HepG2 (cell line): ENCODE results near the gene ITGA2. TPM values are rescaled to one million over a fixed set of nuclear protein-coding genes. Genes with fewer than 3 reads are reported as not detected.

Experiments used
- ARID2 ChIP-seq: sonication (generic); formaldehyde crosslinking; IDR thresholded peaks from 2 replicates; pipeline ENCODE4 v1.8.1; 2022; ENCODE audit warnings: mild to moderate bottlenecking, missing genetic modification reagents, borderline replicate concordance
- ATF1 ChIP-seq: IDR thresholded peaks from 2 replicates; pipeline ENCODE4 v1.6.1; 2016; ENCODE audit warnings: mild to moderate bottlenecking, control low read depth
- ETV5 ChIP-seq: IDR thresholded peaks from 2 replicates; pipeline ENCODE4 v1.6.1; 2018; ENCODE audit warnings: missing biosample characterization, missing genetic modification reagents, inconsistent platforms, borderline replicate concordance
- FOXM1 ChIP-seq: sonication (generic); formaldehyde crosslinking; IDR thresholded peaks from 2 replicates; pipeline ENCODE4 v1.5.0; 2020; ENCODE audit warnings: missing genetic modification reagents
- GATAD2A ChIP-seq: IDR thresholded peaks from 2 replicates; pipeline ENCODE4 v1.6.1; 2016
- HNF4A ChIP-seq: sonication (generic); formaldehyde crosslinking; IDR thresholded peaks from 2 replicates; pipeline ENCODE4 v1.4.0; 2020; ENCODE audit warnings: missing genetic modification reagents
- IKZF1 ChIP-seq: fragments of 450-650 bp; IDR thresholded peaks from 2 replicates; pipeline ENCODE4 v1.7.1; 2016
- MIXL1 ChIP-seq: IDR thresholded peaks from 2 replicates; pipeline ENCODE4 v1.6.1; 2016
- SOX13 ChIP-seq, 3 experiments: fragments of 450-650 bp in 1 of 3; sonication (generic) in 1 of 3; formaldehyde crosslinking in 1 of 3; IDR thresholded peaks in 2 of 3; conservative IDR thresholded peaks in 1 of 3; 2 replicates each; pipeline versions ENCODE4 v1.5.0 to v1.6.1; 2016 to 2020; ENCODE audit warnings: antibody characterized with exemption in 1 of 3, mild to moderate bottlenecking in 1 of 3, missing compliant biosample characterization in 1 of 3, missing genetic modification reagents in 1 of 3, moderate library complexity in 1 of 3
- ZFAT ChIP-seq: sonication (generic); formaldehyde crosslinking; conservative IDR thresholded peaks from 2 replicates; pipeline ENCODE4 v1.8.1; 2023; ENCODE audit warnings: missing genetic modification reagents, inconsistent platforms
- polyA plus RNA-seq, 8 experiments: library from polyadenylated mRNA; depleted of rRNA in 3 of 8; stranded (reverse) in 7 of 8; unstranded in 1 of 8; fragments of >200 nt; fragmentation: Illumina TruSeq in 4 of 8; extraction: Trizol in 4 of 8; gene quantifications; 2 replicates each; pipeline versions ENCODE4 v1.2.1 to v1.2.3, GENCODE V29; 2011 to 2016; ENCODE audit warnings: low read depth in 4 of 8, missing spikeins in 1 of 8, mixed read lengths in 1 of 8; ENCODE audit not compliant: insufficient read depth in 1 of 8
- total RNA-seq, 5 experiments: library from RNA; depleted of rRNA; stranded (reverse); fragments of >200 nt; fragmentation: Illumina TruSeq; extraction: Trizol; gene quantifications; 2 replicates each; pipeline ENCODE4 v1.2.3, GENCODE V29; 2016; ENCODE audit warnings: low read depth in 1 of 5
- TF ChIP-seq, protein P1 (sequence below): sonication (generic); formaldehyde crosslinking; IDR thresholded peaks from 2 replicates; pipeline ENCODE4 v1.4.0; 2020; ENCODE audit warnings: low read depth, missing genetic modification reagents
- TF ChIP-seq, protein P2 (sequence below): sonication (generic); formaldehyde crosslinking; IDR thresholded peaks from 2 replicates; pipeline ENCODE4 v1.4.0; 2020; ENCODE audit warnings: missing genetic modification reagents, borderline replicate concordance
- TF ChIP-seq, protein P3 (sequence below): sonication (generic); formaldehyde crosslinking; IDR thresholded peaks from 2 replicates; pipeline ENCODE4 v1.4.0; 2020; ENCODE audit warnings: missing genetic modification reagents
- TF ChIP-seq, protein P4 (sequence below): sonication (generic); formaldehyde crosslinking; conservative IDR thresholded peaks from 2 replicates; pipeline ENCODE4 v1.8.0; 2022; ENCODE audit warnings: mild to moderate bottlenecking, moderate library complexity, missing genetic modification reagents
- TF ChIP-seq, protein P5 (sequence below): conservative IDR thresholded peaks from 2 replicates; pipeline ENCODE4 v1.6.1; 2018; ENCODE audit warnings: missing genetic modification reagents

Gene ITGA2
- total and polyA plus RNA-seq, 2 of the 13 experiments (the other 11 are each of a cell fraction or from before 2014, with no cell fraction given), result 15.8 to 58.3 TPM

DNA sequence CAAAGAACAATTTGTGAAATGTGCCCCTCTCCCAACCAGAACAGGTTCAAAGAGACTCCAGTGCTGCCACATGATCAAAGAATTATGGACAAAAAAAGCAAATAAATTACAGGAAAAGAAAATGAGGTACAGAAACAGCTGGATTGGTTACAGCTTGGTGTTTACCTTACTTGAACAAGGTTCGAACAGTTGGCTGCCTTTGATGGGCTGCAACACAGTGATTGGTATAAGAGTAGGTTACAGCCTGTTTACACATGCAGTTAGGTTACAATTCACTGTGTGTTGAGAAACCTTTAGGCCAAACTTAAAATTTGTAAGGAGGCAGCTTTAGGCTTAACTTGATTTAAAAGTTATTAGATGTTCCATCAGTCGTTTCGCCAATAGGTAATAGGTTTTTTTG is 123.8 kb downstream of the ITGA2 start (continued):
- TF ChIP-seq ZFAT, result peak; percentile 86; the same call in 1 of the 2 replicates
- no peak for TF ChIP-seq IKZF1
- no peak for TF ChIP-seq ARID2 (CRISPR knock-in tag)
- TF ChIP-seq GATAD2A (CRISPR knock-in tag), result 0 out of 2 replicates have a peak, but pooled peaks have one; percentile 44
- TF ChIP-seq, protein P1, sequence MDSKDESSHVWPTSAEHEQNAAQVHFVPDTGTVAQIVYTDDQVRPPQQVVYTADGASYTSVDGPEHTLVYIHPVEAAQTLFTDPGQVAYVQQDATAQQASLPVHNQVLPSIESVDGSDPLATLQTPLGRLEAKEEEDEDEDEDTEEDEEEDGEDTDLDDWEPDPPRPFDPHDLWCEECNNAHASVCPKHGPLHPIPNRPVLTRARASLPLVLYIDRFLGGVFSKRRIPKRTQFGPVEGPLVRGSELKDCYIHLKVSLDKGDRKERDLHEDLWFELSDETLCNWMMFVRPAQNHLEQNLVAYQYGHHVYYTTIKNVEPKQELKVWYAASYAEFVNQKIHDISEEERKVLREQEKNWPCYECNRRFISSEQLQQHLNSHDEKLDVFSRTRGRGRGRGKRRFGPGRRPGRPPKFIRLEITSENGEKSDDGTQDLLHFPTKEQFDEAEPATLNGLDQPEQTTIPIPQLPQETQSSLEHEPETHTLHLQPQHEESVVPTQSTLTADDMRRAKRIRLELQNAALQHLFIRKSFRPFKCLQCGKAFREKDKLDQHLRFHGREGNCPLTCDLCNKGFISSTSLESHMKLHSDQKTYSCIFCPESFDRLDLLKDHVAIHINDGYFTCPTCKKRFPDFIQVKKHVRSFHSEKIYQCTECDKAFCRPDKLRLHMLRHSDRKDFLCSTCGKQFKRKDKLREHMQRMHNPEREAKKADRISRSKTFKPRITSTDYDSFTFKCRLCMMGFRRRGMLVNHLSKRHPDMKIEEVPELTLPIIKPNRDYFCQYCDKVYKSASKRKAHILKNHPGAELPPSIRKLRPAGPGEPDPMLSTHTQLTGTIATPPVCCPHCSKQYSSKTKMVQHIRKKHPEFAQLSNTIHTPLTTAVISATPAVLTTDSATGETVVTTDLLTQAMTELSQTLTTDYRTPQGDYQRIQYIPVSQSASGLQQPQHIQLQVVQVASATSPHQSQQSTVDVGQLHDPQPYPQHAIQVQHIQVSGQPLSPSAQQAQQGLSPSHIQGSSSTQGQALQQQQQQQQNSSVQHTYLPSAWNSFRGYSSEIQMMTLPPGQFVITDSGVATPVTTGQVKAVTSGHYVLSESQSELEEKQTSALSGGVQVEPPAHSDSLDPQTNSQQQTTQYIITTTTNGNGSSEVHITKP, result no peak
- no peak for TF ChIP-seq FOXM1
- TF ChIP-seq HNF4A, result peak; percentile 61
- TF ChIP-seq, protein P2, sequence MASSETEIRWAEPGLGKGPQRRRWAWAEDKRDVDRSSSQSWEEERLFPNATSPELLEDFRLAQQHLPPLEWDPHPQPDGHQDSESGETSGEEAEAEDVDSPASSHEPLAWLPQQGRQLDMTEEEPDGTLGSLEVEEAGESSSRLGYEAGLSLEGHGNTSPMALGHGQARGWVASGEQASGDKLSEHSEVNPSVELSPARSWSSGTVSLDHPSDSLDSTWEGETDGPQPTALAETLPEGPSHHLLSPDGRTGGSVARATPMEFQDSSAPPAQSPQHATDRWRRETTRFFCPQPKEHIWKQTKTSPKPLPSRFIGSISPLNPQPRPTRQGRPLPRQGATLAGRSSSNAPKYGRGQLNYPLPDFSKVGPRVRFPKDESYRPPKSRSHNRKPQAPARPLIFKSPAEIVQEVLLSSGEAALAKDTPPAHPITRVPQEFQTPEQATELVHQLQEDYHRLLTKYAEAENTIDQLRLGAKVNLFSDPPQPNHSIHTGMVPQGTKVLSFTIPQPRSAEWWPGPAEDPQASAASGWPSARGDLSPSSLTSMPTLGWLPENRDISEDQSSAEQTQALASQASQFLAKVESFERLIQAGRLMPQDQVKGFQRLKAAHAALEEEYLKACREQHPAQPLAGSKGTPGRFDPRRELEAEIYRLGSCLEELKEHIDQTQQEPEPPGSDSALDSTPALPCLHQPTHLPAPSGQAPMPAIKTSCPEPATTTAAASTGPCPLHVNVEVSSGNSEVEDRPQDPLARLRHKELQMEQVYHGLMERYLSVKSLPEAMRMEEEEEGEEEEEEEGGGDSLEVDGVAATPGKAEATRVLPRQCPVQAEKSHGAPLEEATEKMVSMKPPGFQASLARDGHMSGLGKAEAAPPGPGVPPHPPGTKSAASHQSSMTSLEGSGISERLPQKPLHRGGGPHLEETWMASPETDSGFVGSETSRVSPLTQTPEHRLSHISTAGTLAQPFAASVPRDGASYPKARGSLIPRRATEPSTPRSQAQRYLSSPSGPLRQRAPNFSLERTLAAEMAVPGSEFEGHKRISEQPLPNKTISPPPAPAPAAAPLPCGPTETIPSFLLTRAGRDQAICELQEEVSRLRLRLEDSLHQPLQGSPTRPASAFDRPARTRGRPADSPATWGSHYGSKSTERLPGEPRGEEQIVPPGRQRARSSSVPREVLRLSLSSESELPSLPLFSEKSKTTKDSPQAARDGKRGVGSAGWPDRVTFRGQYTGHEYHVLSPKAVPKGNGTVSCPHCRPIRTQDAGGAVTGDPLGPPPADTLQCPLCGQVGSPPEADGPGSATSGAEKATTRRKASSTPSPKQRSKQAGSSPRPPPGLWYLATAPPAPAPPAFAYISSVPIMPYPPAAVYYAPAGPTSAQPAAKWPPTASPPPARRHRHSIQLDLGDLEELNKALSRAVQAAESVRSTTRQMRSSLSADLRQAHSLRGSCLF (CRISPR knock-in tag), result no peak
- TF ChIP-seq, protein P3, sequence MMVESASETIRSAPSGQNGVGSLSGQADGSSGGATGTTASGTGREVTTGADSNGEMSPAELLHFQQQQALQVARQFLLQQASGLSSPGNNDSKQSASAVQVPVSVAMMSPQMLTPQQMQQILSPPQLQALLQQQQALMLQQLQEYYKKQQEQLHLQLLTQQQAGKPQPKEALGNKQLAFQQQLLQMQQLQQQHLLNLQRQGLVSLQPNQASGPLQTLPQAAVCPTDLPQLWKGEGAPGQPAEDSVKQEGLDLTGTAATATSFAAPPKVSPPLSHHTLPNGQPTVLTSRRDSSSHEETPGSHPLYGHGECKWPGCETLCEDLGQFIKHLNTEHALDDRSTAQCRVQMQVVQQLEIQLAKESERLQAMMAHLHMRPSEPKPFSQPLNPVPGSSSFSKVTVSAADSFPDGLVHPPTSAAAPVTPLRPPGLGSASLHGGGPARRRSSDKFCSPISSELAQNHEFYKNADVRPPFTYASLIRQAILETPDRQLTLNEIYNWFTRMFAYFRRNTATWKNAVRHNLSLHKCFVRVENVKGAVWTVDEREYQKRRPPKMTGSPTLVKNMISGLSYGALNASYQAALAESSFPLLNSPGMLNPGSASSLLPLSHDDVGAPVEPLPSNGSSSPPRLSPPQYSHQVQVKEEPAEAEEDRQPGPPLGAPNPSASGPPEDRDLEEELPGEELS (CRISPR knock-in tag), result peak; percentile 66
- TF ChIP-seq MIXL1 (CRISPR knock-in tag), result peak; percentile 54; the same call in 1 of the 2 replicates
- TF ChIP-seq ETV5 (CRISPR knock-in tag), result no peak
- TF ChIP-seq, protein P4, sequence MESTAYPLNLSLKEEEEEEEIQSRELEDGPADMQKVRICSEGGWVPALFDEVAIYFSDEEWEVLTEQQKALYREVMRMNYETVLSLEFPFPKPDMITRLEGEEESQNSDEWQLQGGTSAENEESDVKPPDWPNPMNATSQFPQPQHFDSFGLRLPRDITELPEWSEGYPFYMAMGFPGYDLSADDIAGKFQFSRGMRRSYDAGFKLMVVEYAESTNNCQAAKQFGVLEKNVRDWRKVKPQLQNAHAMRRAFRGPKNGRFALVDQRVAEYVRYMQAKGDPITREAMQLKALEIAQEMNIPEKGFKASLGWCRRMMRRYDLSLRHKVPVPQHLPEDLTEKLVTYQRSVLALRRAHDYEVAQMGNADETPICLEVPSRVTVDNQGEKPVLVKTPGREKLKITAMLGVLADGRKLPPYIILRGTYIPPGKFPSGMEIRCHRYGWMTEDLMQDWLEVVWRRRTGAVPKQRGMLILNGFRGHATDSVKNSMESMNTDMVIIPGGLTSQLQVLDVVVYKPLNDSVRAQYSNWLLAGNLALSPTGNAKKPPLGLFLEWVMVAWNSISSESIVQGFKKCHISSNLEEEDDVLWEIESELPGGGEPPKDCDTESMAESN (CRISPR knock-in tag), result no peak
- TF ChIP-seq SOX13 (IDR thresholded peaks at IDR 0.05), result no peak
- TF ChIP-seq SOX13 (CRISPR knock-in tag; conservative IDR thresholded peaks at IDR 0.05 in 1 of 2, IDR thresholded peaks at IDR 0.05 in 1 of 2), result peak in 1 of 2 experiments; percentile 46; a peak in 1 of 4 replicates
- TF ChIP-seq ATF1 (CRISPR knock-in tag), result 0 out of 2 replicates have a peak, but pooled peaks have one; percentile 19
- TF ChIP-seq, protein P5, sequence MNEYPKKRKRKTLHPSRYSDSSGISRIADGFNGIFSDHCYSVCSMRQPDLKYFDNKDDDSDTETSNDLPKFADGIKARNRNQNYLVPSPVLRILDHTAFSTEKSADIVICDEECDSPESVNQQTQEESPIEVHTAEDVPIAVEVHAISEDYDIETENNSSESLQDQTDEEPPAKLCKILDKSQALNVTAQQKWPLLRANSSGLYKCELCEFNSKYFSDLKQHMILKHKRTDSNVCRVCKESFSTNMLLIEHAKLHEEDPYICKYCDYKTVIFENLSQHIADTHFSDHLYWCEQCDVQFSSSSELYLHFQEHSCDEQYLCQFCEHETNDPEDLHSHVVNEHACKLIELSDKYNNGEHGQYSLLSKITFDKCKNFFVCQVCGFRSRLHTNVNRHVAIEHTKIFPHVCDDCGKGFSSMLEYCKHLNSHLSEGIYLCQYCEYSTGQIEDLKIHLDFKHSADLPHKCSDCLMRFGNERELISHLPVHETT, result no peak
